Panc1 (cell line): Measurements from ENCODE around the gene COLGALT1.

Source experiments
- POLR2AphosphoS5 ChIP-seq: IDR thresholded peaks from 2 replicates; pipeline ENCODE4 v1.6.1; 2012; ENCODE audit warnings: mild to moderate bottlenecking, low read depth, low read length, moderate library complexity
- TF ChIP-seq, protein P1 (sequence below): fragments of 450-650 bp; IDR thresholded peaks from 2 replicates; pipeline ENCODE4 v1.5.1; 2017; ENCODE audit warnings: mild to moderate bottlenecking
- TF ChIP-seq, protein P2 (sequence below), 2 experiments: IDR thresholded peaks; 2 replicates each; pipeline ENCODE4 v1.6.1; 2011 to 2012; ENCODE audit warnings: low read depth in 2 of 2, control low read depth in 1 of 2, low read length in 1 of 2, mild to moderate bottlenecking in 1 of 2, moderate library complexity in 1 of 2; ENCODE audit not compliant: insufficient read depth in 1 of 2

GRCh38 chr19:17567940-17568339, 12.5 kb downstream of the COLGALT1 start:
- TF ChIP-seq, protein P1, sequence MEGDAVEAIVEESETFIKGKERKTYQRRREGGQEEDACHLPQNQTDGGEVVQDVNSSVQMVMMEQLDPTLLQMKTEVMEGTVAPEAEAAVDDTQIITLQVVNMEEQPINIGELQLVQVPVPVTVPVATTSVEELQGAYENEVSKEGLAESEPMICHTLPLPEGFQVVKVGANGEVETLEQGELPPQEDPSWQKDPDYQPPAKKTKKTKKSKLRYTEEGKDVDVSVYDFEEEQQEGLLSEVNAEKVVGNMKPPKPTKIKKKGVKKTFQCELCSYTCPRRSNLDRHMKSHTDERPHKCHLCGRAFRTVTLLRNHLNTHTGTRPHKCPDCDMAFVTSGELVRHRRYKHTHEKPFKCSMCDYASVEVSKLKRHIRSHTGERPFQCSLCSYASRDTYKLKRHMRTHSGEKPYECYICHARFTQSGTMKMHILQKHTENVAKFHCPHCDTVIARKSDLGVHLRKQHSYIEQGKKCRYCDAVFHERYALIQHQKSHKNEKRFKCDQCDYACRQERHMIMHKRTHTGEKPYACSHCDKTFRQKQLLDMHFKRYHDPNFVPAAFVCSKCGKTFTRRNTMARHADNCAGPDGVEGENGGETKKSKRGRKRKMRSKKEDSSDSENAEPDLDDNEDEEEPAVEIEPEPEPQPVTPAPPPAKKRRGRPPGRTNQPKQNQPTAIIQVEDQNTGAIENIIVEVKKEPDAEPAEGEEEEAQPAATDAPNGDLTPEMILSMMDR, result no peak
- TF ChIP-seq POLR2AphosphoS5, result no peak
- TF ChIP-seq, protein P2, sequence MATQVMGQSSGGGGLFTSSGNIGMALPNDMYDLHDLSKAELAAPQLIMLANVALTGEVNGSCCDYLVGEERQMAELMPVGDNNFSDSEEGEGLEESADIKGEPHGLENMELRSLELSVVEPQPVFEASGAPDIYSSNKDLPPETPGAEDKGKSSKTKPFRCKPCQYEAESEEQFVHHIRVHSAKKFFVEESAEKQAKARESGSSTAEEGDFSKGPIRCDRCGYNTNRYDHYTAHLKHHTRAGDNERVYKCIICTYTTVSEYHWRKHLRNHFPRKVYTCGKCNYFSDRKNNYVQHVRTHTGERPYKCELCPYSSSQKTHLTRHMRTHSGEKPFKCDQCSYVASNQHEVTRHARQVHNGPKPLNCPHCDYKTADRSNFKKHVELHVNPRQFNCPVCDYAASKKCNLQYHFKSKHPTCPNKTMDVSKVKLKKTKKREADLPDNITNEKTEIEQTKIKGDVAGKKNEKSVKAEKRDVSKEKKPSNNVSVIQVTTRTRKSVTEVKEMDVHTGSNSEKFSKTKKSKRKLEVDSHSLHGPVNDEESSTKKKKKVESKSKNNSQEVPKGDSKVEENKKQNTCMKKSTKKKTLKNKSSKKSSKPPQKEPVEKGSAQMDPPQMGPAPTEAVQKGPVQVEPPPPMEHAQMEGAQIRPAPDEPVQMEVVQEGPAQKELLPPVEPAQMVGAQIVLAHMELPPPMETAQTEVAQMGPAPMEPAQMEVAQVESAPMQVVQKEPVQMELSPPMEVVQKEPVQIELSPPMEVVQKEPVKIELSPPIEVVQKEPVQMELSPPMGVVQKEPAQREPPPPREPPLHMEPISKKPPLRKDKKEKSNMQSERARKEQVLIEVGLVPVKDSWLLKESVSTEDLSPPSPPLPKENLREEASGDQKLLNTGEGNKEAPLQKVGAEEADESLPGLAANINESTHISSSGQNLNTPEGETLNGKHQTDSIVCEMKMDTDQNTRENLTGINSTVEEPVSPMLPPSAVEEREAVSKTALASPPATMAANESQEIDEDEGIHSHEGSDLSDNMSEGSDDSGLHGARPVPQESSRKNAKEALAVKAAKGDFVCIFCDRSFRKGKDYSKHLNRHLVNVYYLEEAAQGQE (IDR thresholded peaks at IDR 0.05; ENCODE audit: insufficient read depth in 1 of 2, low read depth in 2 of 2, low read length in 1 of 2), result no peak
